ENCODE data around the gene NRG2.

NRG2 gene

DNA sequence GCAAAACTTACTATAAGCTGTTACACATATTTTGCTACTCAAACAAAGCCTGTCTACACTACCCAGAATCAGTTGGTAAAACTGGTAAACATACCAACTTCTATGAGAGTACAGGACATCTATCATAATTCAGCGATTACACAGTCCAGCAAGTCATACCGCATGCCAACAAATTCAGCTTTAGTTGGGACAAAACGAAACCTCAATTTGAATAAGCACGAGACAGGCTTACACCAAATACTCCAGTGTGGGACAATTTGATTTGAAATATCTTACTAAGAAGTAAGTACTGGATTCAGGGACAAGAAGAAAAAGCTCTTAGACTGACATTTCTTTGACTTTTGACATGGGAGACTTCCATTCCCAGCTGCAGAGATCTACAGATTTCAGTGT lies 2.0 kb downstream of the NRG2 start:
- DNase-seq (ENCODE audit: low read depth in 3 of 3), result no peak

DNA sequence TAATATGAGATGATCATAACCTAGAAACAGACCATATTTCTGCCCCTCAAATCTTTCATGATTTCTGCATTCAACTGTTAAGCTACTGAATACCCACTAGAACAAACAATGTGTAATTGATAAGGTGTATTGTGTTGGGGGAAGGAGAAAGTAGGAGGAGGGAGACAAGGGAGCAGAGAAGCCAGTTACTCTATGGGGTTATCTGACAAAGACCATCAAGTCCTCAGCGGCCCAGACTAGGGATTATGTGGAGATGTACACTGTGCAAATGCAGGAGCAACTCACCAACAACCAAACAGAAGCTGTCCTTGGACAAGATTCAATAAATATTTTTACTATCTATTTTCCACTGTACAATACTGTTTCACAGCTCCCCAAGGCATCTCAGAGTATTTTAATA lies 2.7 kb downstream of the NRG2 start:
- DNase-seq (ENCODE audit: low read depth in 3 of 3), result no peak

DNA sequence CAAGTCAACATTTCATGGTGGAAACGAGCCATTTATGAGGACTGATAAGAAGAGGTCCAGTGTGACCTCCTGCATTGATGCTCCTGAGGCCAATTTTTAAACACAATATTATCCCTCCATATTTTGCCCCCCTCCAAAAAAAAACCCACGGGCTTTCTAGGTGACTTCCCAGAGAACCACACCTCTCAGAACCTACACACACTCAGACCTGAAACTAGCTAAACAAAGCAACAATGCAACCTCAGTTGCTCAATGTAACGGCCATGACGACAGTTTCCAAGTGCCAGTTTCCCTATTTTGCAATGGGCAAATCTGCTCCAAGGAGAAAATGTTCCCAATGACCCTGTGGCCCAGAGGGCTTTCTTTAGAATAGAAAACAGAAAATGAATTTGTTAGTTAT lies 3.5 kb downstream of the NRG2 start:
- DNase-seq (ENCODE audit: low read depth in 3 of 3), result no peak

DNA sequence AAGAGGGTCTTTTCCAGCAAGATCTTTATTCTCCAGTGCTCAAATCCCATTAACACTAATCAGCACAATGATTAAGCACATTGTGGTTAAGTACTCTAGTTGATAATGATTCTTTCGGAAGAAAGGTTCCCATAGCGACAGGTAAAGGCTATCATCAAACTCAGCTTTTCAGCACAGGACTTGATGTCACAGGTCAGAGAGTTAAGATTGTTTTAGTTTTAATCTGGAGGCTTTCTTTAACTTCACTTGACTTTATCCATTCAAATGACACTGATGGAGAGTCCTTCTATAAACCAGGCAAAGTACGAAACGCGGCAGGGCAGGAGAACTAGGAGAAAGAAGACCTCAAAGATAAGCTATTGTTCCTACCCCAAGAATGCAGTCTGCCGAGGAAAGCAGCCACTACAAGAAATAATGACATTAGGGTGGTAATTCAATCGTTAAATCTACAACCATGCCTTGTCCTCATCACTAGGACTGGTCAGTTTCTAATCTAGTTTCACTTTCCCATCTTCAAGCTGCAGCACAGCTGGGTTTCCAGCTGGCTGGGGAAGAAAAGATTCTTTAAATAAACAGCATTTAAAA lies 4.6 kb downstream of the NRG2 start:
- DNase-seq (ENCODE audit: low read depth in 3 of 3), result no peak

DNA sequence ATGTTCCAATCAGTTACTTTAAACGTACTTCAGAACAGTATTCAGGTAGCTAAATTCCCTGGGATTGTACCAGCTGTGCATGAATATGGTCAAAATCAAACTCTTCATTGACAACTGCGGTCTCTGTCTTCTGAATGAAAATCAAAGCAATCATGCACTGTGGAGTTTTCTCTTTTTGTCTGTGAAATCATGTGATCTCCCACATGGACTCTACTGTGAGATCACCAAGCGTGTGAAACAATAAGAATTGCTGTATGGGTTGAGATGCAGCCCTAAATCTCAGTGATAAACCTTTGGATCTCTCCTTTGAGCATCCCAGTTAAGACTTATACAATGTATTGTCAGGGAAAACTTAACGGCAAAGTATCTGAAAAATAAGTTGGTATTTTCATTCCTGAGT lies 6.1 kb downstream of the NRG2 start:
- no peak for DNase-seq (ENCODE audit: low read depth in 3 of 3)

DNA sequence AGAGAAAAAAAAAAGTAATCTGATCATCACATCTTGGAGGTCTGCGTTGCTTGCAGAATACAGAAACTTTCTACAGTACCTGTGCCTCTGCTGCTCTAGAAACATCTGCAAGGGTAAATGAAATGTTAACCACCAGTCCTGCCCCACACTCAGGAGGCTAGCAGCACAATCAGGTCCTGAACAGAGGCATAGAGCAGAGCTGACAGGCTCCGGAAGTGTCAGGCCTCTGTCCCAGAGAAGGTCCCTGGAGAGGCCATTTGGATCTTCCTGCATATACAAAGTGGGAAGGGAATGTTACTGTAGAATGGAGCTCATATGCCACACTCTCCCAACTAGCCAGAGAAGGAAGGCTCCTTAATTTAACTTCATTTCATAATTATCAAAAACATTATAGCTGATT lies 7.2 kb downstream of the NRG2 start:
- no peak for DNase-seq (ENCODE audit: low read depth in 3 of 3)

DNA sequence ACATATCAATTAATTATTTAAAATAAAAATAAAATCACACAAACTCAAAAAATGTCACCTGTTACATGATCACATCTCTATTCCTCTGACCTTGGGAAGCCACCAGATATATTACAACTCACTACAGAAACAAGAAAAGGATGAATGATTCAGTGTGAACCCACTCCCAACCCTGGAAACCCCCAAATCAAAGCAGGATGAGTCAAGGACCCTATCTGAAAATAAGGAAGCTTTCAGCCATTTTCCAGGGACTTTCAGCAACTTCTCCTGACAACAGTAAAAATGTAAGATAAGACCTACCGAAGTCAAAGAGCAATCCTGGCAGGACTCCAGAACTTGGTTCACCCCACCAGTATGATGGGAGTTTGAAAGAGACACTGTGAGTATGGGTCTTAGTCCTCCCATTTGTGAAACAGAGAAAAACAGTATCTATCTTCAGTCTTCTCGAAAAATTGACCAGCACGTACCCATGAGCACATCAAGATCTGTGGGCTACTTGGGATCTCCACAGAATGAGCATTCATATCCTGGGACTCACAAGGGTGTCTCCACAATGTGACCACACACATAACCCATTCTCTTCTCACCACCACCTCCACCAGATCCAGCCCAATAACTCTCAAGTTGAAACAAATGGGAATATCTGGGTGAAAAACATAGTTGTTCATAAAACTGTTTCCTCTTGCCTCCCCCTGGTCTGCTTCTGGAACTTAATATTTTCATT lies 9.9 kb downstream of the NRG2 start:
- no peak for DNase-seq (ENCODE audit: low read depth in 3 of 3)

DNA sequence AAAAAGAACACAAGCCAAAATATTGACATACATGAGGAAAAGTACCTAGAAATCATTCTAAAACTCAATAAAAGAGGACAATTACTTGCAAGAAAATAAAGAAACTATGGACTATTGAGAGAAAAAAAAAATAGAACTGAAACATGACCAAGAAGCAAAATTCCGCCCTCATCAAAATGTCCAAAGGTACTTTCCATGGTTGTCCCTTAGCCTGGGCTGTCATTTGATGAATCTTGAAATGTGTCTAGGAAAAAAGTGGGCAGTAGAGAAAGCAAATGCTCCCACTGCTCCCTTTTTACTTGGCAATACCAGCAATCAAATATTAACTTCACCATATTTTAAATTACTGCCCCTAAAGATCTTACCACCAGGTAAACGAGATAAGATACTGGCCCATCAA lies 10.8 kb downstream of the NRG2 start:
- no peak for DNase-seq (ENCODE audit: low read depth in 3 of 3)

DNA sequence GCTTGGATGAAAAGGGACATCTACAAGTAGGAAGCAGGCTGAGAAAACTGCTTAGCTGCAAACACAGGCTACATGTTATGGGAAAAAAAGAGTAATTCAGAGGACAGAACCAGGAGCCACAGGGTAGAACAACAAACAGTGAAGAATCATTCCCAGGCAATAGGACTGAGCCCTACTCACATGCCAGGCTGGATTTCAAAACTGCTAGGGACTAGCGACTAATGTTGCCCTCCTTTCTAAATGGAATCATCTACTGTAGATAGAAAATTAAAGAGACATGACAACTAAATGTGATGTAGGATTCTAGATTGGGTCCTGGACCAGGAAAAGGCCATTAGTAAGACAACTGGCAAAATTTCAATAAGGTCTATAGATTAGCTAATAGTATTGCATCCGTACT lies 15.3 kb downstream of the NRG2 start:
- DNase-seq (ENCODE audit: low read depth in 3 of 3), result no peak

DNA sequence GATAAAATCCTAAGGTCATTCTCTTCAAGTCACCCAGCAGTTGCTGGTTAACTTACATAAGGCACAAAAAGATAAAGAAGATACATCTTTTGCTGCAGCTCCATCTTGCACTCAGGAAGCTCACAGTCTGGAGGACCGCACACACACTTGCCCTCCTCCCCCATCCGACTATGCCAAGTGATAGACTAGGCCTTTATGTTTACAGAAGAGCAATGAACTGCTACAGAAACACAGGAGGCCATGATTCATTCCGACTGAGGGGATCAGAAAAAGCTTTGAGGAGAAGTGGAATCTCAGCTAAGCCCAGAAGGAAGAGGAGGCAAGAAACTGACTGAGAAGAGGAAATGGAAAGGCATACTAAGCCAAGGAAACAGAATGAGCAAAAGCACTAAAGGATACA lies 17.4 kb downstream of the NRG2 start:
- no peak for DNase-seq (ENCODE audit: low read depth in 3 of 3)

DNA sequence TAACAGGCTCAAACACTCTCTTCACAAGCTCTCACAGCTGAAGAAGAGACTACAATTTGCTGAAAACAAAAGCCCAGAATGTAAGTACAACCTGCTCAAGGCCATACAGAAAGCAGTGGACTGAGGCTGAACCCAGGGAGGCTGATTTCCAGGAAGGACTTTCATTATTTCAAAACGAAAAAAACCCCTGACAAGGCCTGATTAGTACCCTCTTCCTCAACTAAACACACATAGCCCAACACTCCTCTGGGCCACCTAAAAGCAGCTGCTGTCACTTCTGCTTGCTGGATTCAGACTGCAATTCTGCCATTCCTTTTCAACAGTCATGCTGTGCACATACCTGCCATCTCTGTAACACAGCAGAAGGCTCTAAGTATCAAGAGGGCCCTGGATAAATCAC lies 18.2 kb downstream of the NRG2 start:
- no peak for DNase-seq (ENCODE audit: low read depth in 3 of 3)

DNA sequence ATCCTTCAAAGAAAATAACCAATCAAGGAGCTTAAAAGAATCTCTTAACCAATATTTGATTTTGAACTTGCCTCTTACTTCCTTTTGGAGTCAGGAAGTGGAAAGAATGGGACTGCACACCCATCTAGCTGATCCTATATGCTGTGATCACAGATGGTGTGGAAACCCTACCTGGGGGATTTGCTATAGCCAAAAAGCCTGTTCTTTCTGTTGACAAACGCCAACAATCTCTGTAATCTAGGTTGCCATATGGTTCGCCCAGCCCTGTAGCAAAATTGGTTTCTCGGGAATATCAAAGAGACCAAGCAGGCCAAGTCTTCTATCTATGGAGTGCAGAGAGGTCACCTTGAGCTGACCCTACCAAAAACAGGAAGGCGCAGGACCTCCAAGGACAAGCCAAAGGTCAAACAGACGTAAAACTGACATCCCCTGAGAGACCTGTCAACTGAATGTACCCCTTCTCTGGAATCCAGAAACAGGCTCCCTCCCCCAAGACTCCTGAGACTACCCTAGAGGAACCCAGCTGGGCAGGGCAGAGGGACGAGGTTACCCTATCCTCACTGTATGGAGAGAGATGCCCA lies 19.4 kb downstream of the NRG2 start:
- no peak for DNase-seq (ENCODE audit: low read depth in 3 of 3)

DNA sequence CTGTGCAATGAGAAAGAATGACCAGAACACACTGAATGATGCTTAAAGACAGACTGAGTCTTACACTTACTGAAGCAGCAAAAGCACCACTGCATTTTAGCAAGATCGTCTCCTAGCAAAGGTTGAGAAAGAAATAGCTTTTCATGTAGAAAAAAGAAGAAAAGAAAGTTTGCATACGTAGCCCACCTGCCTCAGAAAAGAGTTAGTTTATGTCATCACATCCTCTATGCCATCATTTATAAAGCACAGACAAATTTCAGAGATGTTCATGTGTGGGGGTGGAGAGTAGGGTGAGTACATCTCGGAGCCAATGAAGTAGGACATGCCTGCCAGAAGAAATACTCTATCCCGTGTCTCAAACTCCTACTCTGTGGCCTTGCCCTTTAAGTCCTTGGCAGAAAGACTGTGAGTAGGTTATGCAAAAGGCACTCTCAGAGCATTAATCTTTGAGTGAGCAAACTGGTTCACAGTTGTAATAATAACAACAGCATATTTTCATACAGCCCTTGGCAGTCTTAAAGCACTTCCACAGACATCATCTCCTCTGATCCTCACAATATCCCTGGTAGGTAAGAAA lies 22.4 kb downstream of the NRG2 start:
- DNase-seq (ENCODE audit: low read depth in 3 of 3), result no peak

DNA sequence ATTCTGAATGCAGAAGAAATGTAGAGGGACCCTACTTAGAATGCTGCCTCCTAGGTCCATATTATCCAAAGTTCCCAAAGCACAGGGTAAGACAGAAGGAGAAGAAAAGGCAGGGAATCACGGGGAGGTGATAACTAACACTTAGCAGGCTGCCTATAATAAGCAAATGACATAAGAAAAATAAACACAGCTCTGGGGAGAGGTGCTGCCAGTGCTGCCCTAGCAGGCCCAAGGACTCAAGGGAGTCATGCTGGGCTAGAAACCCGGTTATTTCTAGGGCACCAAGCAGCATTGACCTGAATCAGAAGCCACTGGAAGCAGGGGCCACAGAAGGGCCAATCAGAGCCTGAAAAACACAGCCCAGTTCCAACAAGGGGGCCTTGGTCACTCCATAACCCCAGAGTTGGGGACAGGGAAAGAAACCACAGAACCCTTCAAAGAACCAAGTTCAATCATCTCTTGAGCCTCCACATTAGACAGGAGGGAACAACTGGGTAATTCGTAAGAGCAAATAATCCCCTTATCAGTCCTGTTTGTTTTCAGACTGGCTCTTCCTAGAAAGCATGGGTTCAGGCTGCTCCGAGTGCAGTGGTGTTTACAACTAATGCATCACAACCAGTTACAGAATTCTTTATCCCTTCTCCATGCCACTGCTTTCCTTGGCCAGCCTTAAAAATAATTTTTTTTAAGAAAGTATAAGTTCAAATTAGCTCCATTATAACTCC lies 24.0 kb downstream of the NRG2 start:
- no peak for DNase-seq (ENCODE audit: low read depth in 3 of 3)

DNA sequence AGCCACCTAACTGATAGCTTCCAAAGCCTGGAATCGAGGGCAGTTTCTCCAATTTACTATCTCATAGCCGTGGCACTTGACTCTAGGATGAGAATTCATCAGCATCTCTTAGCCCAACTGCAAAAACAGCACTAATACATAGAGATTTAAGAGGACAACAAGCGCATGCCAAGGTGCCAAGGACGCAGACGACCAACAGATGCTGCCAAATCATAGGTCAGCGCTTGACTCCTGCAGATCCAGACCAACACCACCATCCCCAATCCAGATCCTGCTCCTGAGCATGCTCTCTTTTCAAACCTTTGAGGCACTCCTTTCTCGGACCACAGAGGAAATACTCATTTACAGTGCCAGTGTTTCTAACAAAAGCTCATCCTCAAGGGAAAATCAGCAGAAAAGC lies 24.6 kb downstream of the NRG2 start:
- DNase-seq (ENCODE audit: low read depth in 3 of 3), result no peak

DNA sequence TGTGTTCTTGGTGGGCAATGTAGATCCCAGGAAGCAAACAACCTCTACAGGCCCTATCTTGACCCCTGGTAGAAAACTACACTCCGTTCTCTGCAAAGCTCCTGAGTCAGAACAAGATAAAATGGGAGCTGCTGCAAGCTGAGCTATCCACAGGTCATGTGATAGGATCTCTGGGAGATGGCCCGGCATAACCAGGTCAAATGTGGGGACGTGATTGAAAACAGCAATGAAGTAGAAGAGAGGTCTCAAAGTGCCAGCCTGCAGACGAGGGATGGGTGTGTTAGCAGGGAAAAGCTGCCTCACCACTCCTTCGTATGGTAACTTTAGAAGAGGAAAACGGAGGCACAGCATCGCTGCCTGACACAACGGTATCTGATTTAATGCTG lies 25.0 kb downstream of the NRG2 start:
- DNase-seq (ENCODE audit: low read depth in 3 of 3), result no peak

DNA sequence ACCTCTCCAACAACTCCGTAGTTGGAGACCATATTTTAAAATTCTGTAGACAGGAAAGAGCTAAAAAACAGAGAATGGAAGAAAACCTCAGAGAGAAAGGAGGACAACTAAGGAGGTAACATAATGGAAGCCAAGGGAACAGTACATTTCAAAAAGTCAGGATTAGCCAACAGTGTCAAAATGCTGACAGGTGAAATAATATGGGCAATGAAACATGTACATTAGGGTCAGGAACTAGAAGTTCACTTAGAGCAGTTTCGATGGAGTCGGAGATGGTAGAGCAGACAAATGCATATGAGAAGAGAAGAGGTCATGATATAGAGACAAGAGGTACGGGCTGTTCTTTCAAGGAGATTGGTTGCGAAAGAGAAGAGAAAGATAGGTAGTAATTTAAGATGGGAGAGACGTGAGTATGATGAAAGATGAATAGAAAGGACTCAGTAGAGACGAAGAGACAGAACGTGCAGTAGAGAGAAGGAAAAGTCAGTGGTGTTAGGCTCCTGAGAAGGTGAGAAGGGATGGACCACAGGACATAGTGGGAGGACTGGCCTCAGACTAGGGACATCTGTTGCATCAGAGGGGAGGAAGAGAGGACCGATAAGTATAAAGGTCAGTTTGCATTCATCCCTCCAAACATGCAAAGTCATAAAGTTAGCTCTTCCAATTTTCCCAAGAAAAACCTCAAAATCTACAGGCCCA lies 25.6 kb downstream of the NRG2 start:
- DNase-seq (ENCODE audit: low read depth in 3 of 3), result no peak

DNA sequence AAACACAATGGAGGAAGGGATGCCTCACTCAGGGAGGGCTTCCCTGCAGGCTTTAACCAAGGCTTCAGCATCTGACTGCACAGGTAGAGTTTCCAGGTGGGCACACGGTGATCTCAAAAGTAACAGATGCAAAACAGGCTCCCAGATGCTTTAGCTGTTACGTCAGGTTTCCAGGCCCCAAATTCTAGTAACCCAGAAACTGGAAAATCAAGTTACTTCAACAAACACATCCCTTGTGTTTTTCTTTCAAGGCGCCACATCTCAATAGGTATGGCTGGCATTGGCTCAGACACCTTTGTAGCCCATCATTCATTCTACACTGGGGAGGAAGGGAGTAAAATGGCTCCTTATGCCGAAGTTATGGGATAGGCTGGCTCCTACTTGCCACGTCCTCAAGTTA lies 27.4 kb downstream of the NRG2 start:
- no peak for DNase-seq (ENCODE audit: low read depth in 3 of 3)

DNA sequence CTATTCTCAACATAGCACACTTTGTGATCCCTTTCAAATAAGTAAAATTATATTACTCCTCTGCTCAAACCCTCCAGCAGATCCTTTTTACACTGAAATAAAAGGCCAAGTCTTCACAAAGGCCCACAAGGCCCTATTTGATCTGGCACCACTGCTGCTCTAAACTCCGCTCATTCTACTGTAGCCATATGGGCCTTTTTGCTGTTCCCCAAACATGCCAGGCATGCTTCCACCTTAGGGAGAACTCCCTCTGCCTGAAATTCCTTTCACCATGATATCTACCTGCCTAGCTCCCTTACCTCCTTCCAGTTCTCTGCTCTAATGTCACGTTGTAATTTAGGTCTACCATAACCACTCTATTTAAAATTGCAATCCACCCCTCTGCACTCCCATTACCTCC lies 28.3 kb downstream of the NRG2 start:
- no peak for DNase-seq (ENCODE audit: low read depth in 3 of 3)

DNA sequence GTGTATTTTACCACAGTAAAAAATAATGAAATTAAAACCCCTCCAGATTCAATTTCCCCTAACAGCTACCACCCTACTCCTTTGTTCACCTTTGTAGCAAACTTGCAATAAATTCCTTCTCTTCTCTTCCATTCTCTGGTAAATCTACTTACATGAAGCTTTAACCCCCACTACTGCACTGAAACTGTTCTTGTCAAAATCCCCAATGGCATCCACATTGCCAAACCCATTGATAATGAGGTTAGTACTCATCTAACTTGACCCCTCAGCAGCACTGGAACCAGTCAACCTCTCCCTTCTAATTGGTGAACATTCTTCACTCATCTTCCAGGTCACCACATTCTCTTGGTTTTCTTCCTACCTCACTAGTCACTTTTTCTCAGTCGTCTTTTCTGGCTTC lies 29.6 kb downstream of the NRG2 start:
- no peak for DNase-seq (ENCODE audit: low read depth in 3 of 3)

DNA sequence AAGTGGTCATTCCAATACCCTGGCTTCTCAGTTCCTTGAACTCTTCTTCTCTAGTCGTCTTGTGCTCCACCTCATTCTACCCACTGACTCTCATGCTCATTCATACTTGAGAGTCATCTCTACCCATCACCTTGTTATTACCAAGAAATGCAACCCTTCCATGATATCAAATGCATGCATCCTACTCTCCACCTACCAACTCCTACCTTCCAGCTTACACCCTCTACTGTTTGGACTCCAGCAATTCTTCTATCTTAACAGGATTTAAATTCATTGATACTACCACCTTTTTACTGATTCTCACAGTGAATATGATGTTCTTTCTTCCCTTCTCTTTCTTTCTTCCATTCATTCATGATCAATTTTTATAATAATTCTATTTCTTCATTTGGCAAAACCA lies 30.7 kb downstream of the NRG2 start:
- no peak for DNase-seq (ENCODE audit: low read depth in 3 of 3)

DNA sequence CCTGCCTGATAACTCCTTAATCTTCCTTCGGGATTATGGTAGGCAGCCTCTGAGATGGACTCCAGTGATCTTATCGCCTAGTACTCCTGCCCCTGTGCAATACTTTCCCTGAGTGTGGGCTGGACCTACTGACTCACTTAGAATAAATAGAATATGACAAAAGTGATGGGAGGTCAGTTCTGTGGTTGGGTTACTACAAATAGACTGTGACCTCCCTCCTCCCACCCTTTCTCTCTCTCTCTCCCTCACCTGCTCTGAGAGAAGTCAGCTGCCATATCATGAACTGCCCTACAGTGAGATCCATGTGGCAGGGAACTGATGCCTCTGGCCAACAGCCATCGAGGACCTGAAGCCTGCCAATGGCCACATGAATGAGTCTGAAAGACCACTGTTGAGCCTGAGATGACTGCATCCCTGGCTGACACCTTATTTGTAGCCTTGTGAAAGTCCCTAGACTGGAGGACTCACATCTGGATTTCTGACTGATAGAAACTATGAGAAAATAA lies 31.7 kb downstream of the NRG2 start:
- DNase-seq (ENCODE audit: low read depth in 3 of 3), result no peak
